HG02884 (cell line): Measurements from ENCODE around the gene GBX1.

Source experiments
- ATAC-seq: cut with Tn5 transposase; IDR thresholded peaks from one replicate; pipeline ENCODE4 v1.9.1; 2021; ENCODE audit warnings: mild to moderate bottlenecking, moderate library complexity; ENCODE audit not compliant: unreplicated experiment

Gene GBX1

GRCh38 chr7:151116603-151117440 lies 50.7 kb downstream of the GBX1 start:
- ATAC-seq, result no peak

GRCh38 chr7:151115836-151116418 lies 51.6 kb downstream of the GBX1 start:
- ATAC-seq, result no peak

GRCh38 chr7:151115121-151115835 lies 52.2 kb downstream of the GBX1 start:
- no peak for ATAC-seq

GRCh38 chr7:151114151-151115090 lies 53.1 kb downstream of the GBX1 start:
- ATAC-seq, result no peak

GRCh38 chr7:151113344-151114150 lies 53.9 kb downstream of the GBX1 start:
- no peak for ATAC-seq

- ATAC-seq, result peak; percentile 80
Observed at GRCh38 chr7:151110941-151111645, 56.4 kb downstream of the GBX1 start.

GRCh38 chr7:151110236-151110940 lies 57.1 kb downstream of the GBX1 start:
- ATAC-seq, result no peak

GRCh38 chr7:151109094-151110048 lies 58.1 kb downstream of the GBX1 start:
- ATAC-seq, result no peak

- ATAC-seq, result no peak
Observed at GRCh38 chr7:151107882-151108281, 59.6 kb downstream of the GBX1 start.

- no peak for ATAC-seq
Observed at GRCh38 chr7:151104411-151105235, 62.9 kb downstream of the GBX1 start.

- ATAC-seq, result no peak
Observed at GRCh38 chr7:151103973-151104372, 63.5 kb downstream of the GBX1 start.

GRCh38 chr7:151102991-151103390 lies 64.5 kb downstream of the GBX1 start:
- ATAC-seq, result no peak

- ATAC-seq, result no peak
Observed at GRCh38 chr7:151101621-151102396, 65.7 kb downstream of the GBX1 start.

GRCh38 chr7:151100921-151101320 lies 66.6 kb downstream of the GBX1 start:
- ATAC-seq, result no peak

- ATAC-seq, result no peak
Observed at GRCh38 chr7:151099486-151100211, 67.8 kb downstream of the GBX1 start.
